WTC11 (cell line): Measurements from ENCODE around the gene MYO18A. TPM values are rescaled to one million over a fixed set of nuclear protein-coding genes. Genes with fewer than 3 reads are reported as not detected.

Experiments used
- ATAC-seq: fragments of 200-7000 bp; cut with Tn5 transposase; 2 replicates; pipeline ENCODE4 v1.10.0; 2021; ENCODE audit warnings: mild to moderate bottlenecking, moderate library complexity
- CTCF ChIA-PET: fragments of 300-600 bp; sonication (Branson Sonifier 250); formaldehyde crosslinking; loops from one replicate; lab custom pipeline; 2021; ENCODE audit warnings: antibody characterized with exemption; lab: Charles Lee
- POLR2A ChIA-PET: fragments of 350-600 bp; sonication (Branson Sonifier 250); formaldehyde crosslinking; loops from one replicate; lab custom pipeline; 2021; ENCODE audit warnings: antibody characterized with exemption; lab: Charles Lee
- DNase-seq: peaks from one replicate; pipeline ENCODE4 v3.0.0; 2021; ENCODE audit warnings: low spot score
- H3K27ac Mint-ChIP-seq: 2 replicates; pipeline ENCODE4 v1.8.0; 2021; ENCODE audit warnings: mixed read lengths
- H3K27me3 Mint-ChIP-seq: 2 replicates; pipeline ENCODE4 v1.8.0; 2021; ENCODE audit warnings: low read depth, mild to moderate bottlenecking, moderate library complexity, mixed read lengths
- H3K36me3 Mint-ChIP-seq: 2 replicates; pipeline ENCODE4 v1.8.0; 2021; ENCODE audit warnings: mixed read lengths
- H3K4me1 Mint-ChIP-seq: 2 replicates; pipeline ENCODE4 v1.8.0; 2022; ENCODE audit warnings: mixed read lengths
- H3K4me3 Mint-ChIP-seq: 2 replicates; pipeline ENCODE4 v1.8.0; 2021; ENCODE audit warnings: mild to moderate bottlenecking, moderate library complexity, mixed read lengths
- H3K9me3 Mint-ChIP-seq: 2 replicates; pipeline ENCODE4 v1.8.0; 2021; ENCODE audit warnings: mixed read lengths
- EMX1 ChIP-seq: fragments of 250-450 bp; sonication (Bioruptor Pico); IDR thresholded peaks from 2 replicates; pipeline ENCODE4 v1.8.0; 2021; ENCODE audit warnings: mild to moderate bottlenecking
- GABPB1 ChIP-seq: sonication (generic); formaldehyde crosslinking; IDR thresholded peaks from 2 replicates; pipeline ENCODE4 v1.8.1; 2023; ENCODE audit warnings: mild to moderate bottlenecking, missing genetic modification reagents
- NR1H2 ChIP-seq: sonication (generic); formaldehyde crosslinking; IDR thresholded peaks from 2 replicates; pipeline ENCODE4 v1.9.0; 2021; ENCODE audit warnings: mild to moderate bottlenecking, moderate library complexity, missing genetic modification reagents
- ZNF317 ChIP-seq: sonication (generic); formaldehyde crosslinking; IDR thresholded peaks from 2 replicates; pipeline ENCODE4 v1.8.1; 2023; ENCODE audit warnings: low read depth, mild to moderate bottlenecking, moderate library complexity, missing genetic modification reagents, borderline replicate concordance
- ZNF396 ChIP-seq: fragments of 250-450 bp; sonication (Bioruptor Pico); IDR thresholded peaks from 2 replicates; pipeline ENCODE4 v1.8.0; 2021; ENCODE audit warnings: mild to moderate bottlenecking, moderate library complexity, borderline replicate concordance
- ZNF423 ChIP-seq: fragments of 250-450 bp; sonication (Bioruptor Pico); IDR thresholded peaks from 2 replicates; pipeline ENCODE4 v2.1.2; 2022; ENCODE audit warnings: mild to moderate bottlenecking, moderate library complexity
- ZNF671 ChIP-seq: fragments of 250-450 bp; sonication (Bioruptor Pico); IDR thresholded peaks from 2 replicates; pipeline ENCODE4 v1.8.0; 2021; ENCODE audit warnings: mild to moderate bottlenecking
- total RNA-seq: library from RNA; stranded (reverse); gene quantifications from 3 replicates; pipeline ENCODE4 v1.2.3, GENCODE V29; 2021
- TF ChIP-seq, protein P1 (sequence below): sonication (generic); formaldehyde crosslinking; IDR thresholded peaks from 2 replicates; pipeline ENCODE4 v1.8.1; 2023; ENCODE audit warnings: mild to moderate bottlenecking, missing genetic modification reagents
- TF ChIP-seq, protein P2 (sequence below): fragments of 250-450 bp; sonication (Bioruptor Pico); IDR thresholded peaks from 2 replicates; pipeline ENCODE4 v1.9.0; 2021; ENCODE audit warnings: mild to moderate bottlenecking
- TF ChIP-seq, protein P3 (sequence below): sonication (generic); formaldehyde crosslinking; conservative IDR thresholded peaks from 2 replicates; pipeline ENCODE4 v1.8.1; 2023; ENCODE audit warnings: mild to moderate bottlenecking, low read depth, missing genetic modification reagents, moderate library complexity
- TF ChIP-seq, protein P4 (sequence below): sonication (generic); formaldehyde crosslinking; IDR thresholded peaks from 2 replicates; pipeline ENCODE4 v1.8.0; 2022; ENCODE audit warnings: missing genetic modification reagents

MYO18A gene
- total RNA-seq, 1 experiment from 2014 or later: 54.9 TPM

DNA sequence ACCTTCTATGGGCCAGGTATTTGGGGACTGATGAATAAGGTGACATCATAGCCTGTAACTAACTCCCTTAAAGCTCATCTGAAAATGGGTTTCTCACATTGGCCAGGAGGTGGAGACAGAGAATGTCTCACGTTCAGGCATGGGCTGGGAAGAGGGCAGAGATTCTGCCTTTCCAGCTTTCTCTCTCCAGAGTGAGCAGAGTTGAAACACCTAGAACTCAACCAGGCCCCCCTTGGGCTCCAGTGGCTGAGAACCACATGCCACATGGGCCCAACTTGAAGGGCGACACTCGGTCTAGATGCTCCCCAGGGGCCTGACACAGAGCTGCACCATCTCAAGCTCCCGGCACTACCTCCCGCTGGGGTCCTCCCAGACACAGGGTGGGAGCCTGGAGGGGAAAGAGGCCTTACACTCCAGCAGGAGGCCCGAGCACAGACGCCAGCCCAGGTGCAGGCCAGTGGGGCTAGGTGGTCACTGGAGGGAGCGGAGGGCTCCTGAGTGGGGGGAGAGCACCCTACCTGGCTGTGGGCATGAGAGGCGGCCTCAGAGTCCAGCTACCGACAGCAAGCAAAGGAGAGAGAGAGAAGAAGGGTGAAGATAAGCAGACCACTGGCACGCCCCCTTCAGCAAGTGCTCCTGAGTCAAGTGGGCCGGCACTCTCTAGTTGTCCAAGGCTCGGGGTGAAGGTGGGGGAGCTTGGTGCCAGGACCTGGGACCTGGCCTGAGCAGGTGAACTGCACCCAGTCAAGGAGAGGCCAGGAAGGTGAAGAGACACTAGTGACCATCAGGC is 55.9 kb downstream of the MYO18A start:
- DNase-seq (peak; percentile 51), ATAC-seq (peak; percentile 87)
- POLR2A ChIA-PET: interaction anchor here (0.7 to 1.2 kb wide), 3 partner anchors 21 to 173 kb away, joined by 3 to 5 read pairs (median 3); partner anchors contain the start of gene PHF12
- Mint-ChIP-seq H3K27me3 (no peaks in the 10 kb centered on the region), H3K4me1 (peaks cover 3% of the 10 kb centered on the region; the same call in 1 of the 2 replicates), H3K4me3 (no peak overlapping the region), H3K36me3 (peaks cover 4% of the 10 kb centered on the region; the same call in 1 of the 2 replicates), H3K9me3 (no peaks in the 10 kb centered on the region), H3K27ac (no peak overlapping the region)
- CTCF ChIA-PET: interaction anchor here (0.6 to 9.1 kb wide), 74 partner anchors 8 to 655 kb away, joined by 3 to 269 read pairs (median 4); partner anchors contain the start of genes MYO18A, NUFIP2 and PHF12
- TF ChIP-seq ZNF423 (peak; percentile 50), ZNF396 (CRISPR knock-in tag) (peak; percentile 55; the same call in 1 of the 2 replicates), ZNF671 (CRISPR knock-in tag) (0 out of 2 replicates have a peak, but pooled peaks have one; percentile 24), ZNF317 (CRISPR knock-in tag) (no peak), EMX1 (CRISPR knock-in tag) (peak; percentile 46; the same call in 1 of the 2 replicates)
- TF ChIP-seq, protein P1, sequence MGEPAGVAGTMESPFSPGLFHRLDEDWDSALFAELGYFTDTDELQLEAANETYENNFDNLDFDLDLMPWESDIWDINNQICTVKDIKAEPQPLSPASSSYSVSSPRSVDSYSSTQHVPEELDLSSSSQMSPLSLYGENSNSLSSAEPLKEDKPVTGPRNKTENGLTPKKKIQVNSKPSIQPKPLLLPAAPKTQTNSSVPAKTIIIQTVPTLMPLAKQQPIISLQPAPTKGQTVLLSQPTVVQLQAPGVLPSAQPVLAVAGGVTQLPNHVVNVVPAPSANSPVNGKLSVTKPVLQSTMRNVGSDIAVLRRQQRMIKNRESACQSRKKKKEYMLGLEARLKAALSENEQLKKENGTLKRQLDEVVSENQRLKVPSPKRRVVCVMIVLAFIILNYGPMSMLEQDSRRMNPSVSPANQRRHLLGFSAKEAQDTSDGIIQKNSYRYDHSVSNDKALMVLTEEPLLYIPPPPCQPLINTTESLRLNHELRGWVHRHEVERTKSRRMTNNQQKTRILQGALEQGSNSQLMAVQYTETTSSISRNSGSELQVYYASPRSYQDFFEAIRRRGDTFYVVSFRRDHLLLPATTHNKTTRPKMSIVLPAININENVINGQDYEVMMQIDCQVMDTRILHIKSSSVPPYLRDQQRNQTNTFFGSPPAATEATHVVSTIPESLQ (CRISPR knock-in tag): no peak
- TF ChIP-seq, protein P2, sequence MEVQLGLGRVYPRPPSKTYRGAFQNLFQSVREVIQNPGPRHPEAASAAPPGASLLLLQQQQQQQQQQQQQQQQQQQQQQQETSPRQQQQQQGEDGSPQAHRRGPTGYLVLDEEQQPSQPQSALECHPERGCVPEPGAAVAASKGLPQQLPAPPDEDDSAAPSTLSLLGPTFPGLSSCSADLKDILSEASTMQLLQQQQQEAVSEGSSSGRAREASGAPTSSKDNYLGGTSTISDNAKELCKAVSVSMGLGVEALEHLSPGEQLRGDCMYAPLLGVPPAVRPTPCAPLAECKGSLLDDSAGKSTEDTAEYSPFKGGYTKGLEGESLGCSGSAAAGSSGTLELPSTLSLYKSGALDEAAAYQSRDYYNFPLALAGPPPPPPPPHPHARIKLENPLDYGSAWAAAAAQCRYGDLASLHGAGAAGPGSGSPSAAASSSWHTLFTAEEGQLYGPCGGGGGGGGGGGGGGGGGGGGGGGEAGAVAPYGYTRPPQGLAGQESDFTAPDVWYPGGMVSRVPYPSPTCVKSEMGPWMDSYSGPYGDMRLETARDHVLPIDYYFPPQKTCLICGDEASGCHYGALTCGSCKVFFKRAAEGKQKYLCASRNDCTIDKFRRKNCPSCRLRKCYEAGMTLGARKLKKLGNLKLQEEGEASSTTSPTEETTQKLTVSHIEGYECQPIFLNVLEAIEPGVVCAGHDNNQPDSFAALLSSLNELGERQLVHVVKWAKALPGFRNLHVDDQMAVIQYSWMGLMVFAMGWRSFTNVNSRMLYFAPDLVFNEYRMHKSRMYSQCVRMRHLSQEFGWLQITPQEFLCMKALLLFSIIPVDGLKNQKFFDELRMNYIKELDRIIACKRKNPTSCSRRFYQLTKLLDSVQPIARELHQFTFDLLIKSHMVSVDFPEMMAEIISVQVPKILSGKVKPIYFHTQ (CRISPR knock-in tag): no peak

DNA sequence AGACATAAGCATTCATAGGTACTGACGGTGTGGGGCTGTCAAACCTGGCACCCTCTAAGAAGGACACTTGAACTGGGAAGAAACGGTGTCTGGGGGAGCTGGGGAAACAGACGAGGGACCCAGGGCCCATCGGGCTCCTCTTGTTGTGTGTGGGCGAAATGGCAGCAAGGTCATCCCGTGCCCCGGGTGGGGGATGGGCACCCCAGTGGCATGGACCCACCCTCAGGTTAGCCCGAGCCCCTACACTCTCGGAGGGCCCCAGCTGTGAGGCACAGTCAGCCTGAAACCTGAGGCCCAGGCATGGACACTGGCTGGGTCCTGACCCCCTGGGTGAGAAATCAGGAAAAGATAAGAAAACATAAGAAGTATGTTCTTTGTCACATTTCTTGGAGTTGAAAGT is 57.1 kb downstream of the MYO18A start:
- Mint-ChIP-seq H3K36me3 (peaks cover 11% of the 10 kb centered on the region), H3K4me1 (no peaks in the 10 kb centered on the region), H3K9me3 (no peaks in the 10 kb centered on the region)
- TF ChIP-seq GABPB1 (CRISPR knock-in tag) (no peak), NR1H2 (no peak)
- TF ChIP-seq, protein P3, sequence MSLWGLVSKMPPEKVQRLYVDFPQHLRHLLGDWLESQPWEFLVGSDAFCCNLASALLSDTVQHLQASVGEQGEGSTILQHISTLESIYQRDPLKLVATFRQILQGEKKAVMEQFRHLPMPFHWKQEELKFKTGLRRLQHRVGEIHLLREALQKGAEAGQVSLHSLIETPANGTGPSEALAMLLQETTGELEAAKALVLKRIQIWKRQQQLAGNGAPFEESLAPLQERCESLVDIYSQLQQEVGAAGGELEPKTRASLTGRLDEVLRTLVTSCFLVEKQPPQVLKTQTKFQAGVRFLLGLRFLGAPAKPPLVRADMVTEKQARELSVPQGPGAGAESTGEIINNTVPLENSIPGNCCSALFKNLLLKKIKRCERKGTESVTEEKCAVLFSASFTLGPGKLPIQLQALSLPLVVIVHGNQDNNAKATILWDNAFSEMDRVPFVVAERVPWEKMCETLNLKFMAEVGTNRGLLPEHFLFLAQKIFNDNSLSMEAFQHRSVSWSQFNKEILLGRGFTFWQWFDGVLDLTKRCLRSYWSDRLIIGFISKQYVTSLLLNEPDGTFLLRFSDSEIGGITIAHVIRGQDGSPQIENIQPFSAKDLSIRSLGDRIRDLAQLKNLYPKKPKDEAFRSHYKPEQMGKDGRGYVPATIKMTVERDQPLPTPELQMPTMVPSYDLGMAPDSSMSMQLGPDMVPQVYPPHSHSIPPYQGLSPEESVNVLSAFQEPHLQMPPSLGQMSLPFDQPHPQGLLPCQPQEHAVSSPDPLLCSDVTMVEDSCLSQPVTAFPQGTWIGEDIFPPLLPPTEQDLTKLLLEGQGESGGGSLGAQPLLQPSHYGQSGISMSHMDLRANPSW (CRISPR knock-in tag): no peak
- TF ChIP-seq, protein P4, sequence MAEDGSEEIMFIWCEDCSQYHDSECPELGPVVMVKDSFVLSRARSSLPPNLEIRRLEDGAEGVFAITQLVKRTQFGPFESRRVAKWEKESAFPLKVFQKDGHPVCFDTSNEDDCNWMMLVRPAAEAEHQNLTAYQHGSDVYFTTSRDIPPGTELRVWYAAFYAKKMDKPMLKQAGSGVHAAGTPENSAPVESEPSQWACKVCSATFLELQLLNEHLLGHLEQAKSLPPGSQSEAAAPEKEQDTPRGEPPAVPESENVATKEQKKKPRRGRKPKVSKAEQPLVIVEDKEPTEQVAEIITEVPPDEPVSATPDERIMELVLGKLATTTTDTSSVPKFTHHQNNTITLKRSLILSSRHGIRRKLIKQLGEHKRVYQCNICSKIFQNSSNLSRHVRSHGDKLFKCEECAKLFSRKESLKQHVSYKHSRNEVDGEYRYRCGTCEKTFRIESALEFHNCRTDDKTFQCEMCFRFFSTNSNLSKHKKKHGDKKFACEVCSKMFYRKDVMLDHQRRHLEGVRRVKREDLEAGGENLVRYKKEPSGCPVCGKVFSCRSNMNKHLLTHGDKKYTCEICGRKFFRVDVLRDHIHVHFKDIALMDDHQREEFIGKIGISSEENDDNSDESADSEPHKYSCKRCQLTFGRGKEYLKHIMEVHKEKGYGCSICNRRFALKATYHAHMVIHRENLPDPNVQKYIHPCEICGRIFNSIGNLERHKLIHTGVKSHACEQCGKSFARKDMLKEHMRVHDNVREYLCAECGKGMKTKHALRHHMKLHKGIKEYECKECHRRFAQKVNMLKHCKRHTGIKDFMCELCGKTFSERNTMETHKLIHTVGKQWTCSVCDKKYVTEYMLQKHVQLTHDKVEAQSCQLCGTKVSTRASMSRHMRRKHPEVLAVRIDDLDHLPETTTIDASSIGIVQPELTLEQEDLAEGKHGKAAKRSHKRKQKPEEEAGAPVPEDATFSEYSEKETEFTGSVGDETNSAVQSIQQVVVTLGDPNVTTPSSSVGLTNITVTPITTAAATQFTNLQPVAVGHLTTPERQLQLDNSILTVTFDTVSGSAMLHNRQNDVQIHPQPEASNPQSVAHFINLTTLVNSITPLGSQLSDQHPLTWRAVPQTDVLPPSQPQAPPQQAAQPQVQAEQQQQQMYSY: no peak
- TF ChIP-seq, all 79 proteins: peak for 0
- Mint-ChIP-seq H3K27me3 (no peaks in the 10 kb centered on the region), H3K27ac (no peak overlapping the region), H3K4me3 (no peak overlapping the region)
- DNase-seq (no peak), ATAC-seq (no peak)
- ChIA-PET CTCF (interaction anchor here (1.2 to 9.1 kb wide), 14 partner anchors 7 to 372 kb away, joined by 4 to 269 read pairs (median 8); partner anchors contain the start of genes MYO18A and PHF12), POLR2A (no interaction called here)
